Keratinocyte (primary cell): Measurements from ENCODE around the gene NGRN. TPM values are rescaled to one million over a fixed set of nuclear protein-coding genes. Genes with fewer than 3 reads are reported as not detected.

Experiments
- DNase-seq: peaks from one replicate; pipeline ENCODE4 v3.0.0-alpha.2; 2011; ENCODE audit warnings: low read depth, missing footprints, low spot score
- FAIRE-seq: peaks from 2 replicates; lab custom pipeline; 2011; peaks lifted over from hg19 to GRCh38; lab: Jason Lieb, UNC
- H2AFZ ChIP-seq: 2 replicates; pipeline ENCODE4 v1.6.0; 2012; ENCODE audit warnings: low read length, control low read depth, inconsistent platforms; ENCODE audit not compliant: control insufficient read depth
- H3K27ac ChIP-seq: 2 replicates; pipeline ENCODE4 v1.5.1; 2011; ENCODE audit warnings: low read length; ENCODE audit not compliant: control insufficient read depth, insufficient read depth
- H3K27me3 ChIP-seq: 3 replicates; pipeline ENCODE4 v1.6.0; 2011; ENCODE audit warnings: low read length; ENCODE audit not compliant: control insufficient read depth, insufficient read depth; ENCODE audit errors: extremely low read depth
- H3K36me3 ChIP-seq, 2 experiments: 2 replicates in 1 of 2; 3 replicates in 1 of 2; pipeline ENCODE4 v1.5.1; 2011; ENCODE audit warnings: low read length in 2 of 2, mild to moderate bottlenecking in 1 of 2; ENCODE audit not compliant: control insufficient read depth in 2 of 2, insufficient read depth in 2 of 2; ENCODE audit errors: extremely low read depth in 1 of 2
- H3K4me1 ChIP-seq: 3 replicates; pipeline ENCODE4 v1.5.1; 2011; ENCODE audit warnings: low read length; ENCODE audit not compliant: control insufficient read depth, insufficient read depth; ENCODE audit errors: extremely low read depth
- H3K4me2 ChIP-seq: 3 replicates; pipeline ENCODE4 v1.6.0; 2011; ENCODE audit warnings: low read depth, low read length; ENCODE audit not compliant: control insufficient read depth, insufficient read depth; ENCODE audit errors: extremely low read depth
- H3K4me3 ChIP-seq, 3 experiments: fragments of 200-600 bp in 1 of 3; sonication (generic) in 1 of 3; 2 replicates in 2 of 3; 3 replicates in 1 of 3; pipeline ENCODE4 v1.5.1; 2011 to 2016; ENCODE audit warnings: low read length in 3 of 3, mild to moderate bottlenecking in 3 of 3, control low read depth in 2 of 3, inconsistent platforms in 1 of 3, low read depth in 1 of 3, mixed read lengths in 1 of 3, mixed run types in 1 of 3, moderate library complexity in 1 of 3; ENCODE audit not compliant: control insufficient read depth in 2 of 3, insufficient read depth in 2 of 3; ENCODE audit errors: extremely low read depth in 1 of 3
- H3K79me2 ChIP-seq: 2 replicates; pipeline ENCODE4 v1.6.0; 2012; ENCODE audit warnings: low read length; ENCODE audit not compliant: control insufficient read depth, insufficient read depth
- H3K9ac ChIP-seq: 3 replicates; pipeline ENCODE4 v1.6.0; 2011; ENCODE audit warnings: low read length; ENCODE audit not compliant: control insufficient read depth, insufficient read depth; ENCODE audit errors: extremely low read depth
- H3K9me1 ChIP-seq: 3 replicates; pipeline ENCODE4 v1.6.0; 2011; ENCODE audit warnings: low read length; ENCODE audit not compliant: control insufficient read depth, insufficient read depth; ENCODE audit errors: extremely low read depth
- H3K9me3 ChIP-seq: 2 replicates; pipeline ENCODE4 v1.5.1; 2012; ENCODE audit warnings: low read depth, low read length; ENCODE audit not compliant: control insufficient read depth
- H4K20me1 ChIP-seq: 3 replicates; pipeline ENCODE4 v1.6.0; 2011; ENCODE audit warnings: low read length; ENCODE audit not compliant: control insufficient read depth, insufficient read depth; ENCODE audit errors: extremely low read depth
- CTCF ChIP-seq, 3 experiments: IDR thresholded peaks in 1 of 3; conservative IDR thresholded peaks in 1 of 3; optimal IDR thresholded peaks in 1 of 3; 2 replicates in 2 of 3; 3 replicates in 1 of 3; pipeline versions ENCODE3 to v1.5.1; 2011; ENCODE audit warnings: low read length in 3 of 3, mild to moderate bottlenecking in 3 of 3, moderate library complexity in 2 of 3, control low read depth in 1 of 3, inconsistent platforms in 1 of 3; ENCODE audit not compliant: insufficient read depth in 2 of 3; ENCODE audit errors: extremely low read depth in 1 of 3
- EZH2 ChIP-seq: IDR thresholded peaks from one replicate; pipeline ENCODE4 v1.6.1; 2012; ENCODE audit warnings: inconsistent platforms, mild to moderate bottlenecking, low read length, moderate library complexity
- dilution Hi-C: fragments of 300-500 bp; cut with MboI; formaldehyde crosslinking; loops from one replicate; pipeline ENCODE4 v1.7.0; 2020; ENCODE audit warnings: low sequenced_read_pairs; ENCODE audit not compliant: extremely low pct_ligation_motif_present
- polyA plus RNA-seq, 5 experiments: library from polyadenylated mRNA; depleted of rRNA in 3 of 5; stranded (reverse) in 3 of 5; stranded (forward) in 1 of 5; unstranded in 1 of 5; fragments of >200 nt; gene quantifications; 1 replicate in 1 of 5; 2 replicates in 3 of 5; 3 replicates in 1 of 5; pipeline versions ENCODE4 v1.2.1 to v1.2.3, GENCODE V29; 2011 to 2012; ENCODE audit warnings: missing spikeins in 2 of 5, low read depth in 1 of 5, low replicate concordance in 1 of 5

The NGRN gene
- polyA plus RNA-seq, 1 donor (not counting 4 experiments of a cell fraction or from before 2014, with no cell fraction given), result 54.9 TPM

- Histone ChIP-seq H3K36me3 (no peaks in the 10 kb centered on the region), H2AFZ (no peak overlapping the region), H3K9me1 (no peaks in the 10 kb centered on the region), H3K27ac (no peak overlapping the region), H3K27me3 (no peaks in the 10 kb centered on the region), H3K79me2 (no peaks in the 10 kb centered on the region), H3K4me3 (no peak overlapping the region), H4K20me1 (no peaks in the 10 kb centered on the region), H3K4me1 (no peaks in the 10 kb centered on the region), H3K9me3 (no peaks in the 10 kb centered on the region), H3K4me2 (no peak overlapping the region), H3K9ac (no peak overlapping the region)
- DNase-seq (no peak), FAIRE-seq (no peak)
- TF ChIP-seq CTCF (optimal IDR thresholded peaks at IDR 0.05 in 1 of 3, IDR thresholded peaks at IDR 0.05 in 1 of 3, conservative IDR thresholded peaks at IDR 0.05 in 1 of 3; ENCODE audit: extremely low read depth in 1 of 3, insufficient read depth in 2 of 3, low read length in 3 of 3) (no peak), EZH2 (no peak)
- dilution Hi-C loops, result no loop called here
These were observed 43.5 kb downstream of the NGRN start for GRCh38 chr15:90309020-90309419.

GRCh38 chr15:90315278-90315982 is 50.0 kb downstream of the NGRN start:
- no peak for FAIRE-seq
- dilution Hi-C loops, result no loop called here

More at GRCh38 chr15:90315278-90315982, 50.0 kb downstream of the NGRN start:
- TF ChIP-seq EZH2, result no peak
- no peak for TF ChIP-seq CTCF (optimal IDR thresholded peaks at IDR 0.05 in 1 of 3, IDR thresholded peaks at IDR 0.05 in 1 of 3, conservative IDR thresholded peaks at IDR 0.05 in 1 of 3; ENCODE audit: extremely low read depth in 1 of 3, insufficient read depth in 2 of 3, low read length in 3 of 3)
- H3K27me3 ChIP-seq, result no peaks in the 10 kb centered on the region
- peaks cover 18% of the 10 kb centered on the region for H3K4me1 ChIP-seq
- peak overlapping the region; percentile 47 for H3K27ac ChIP-seq
- no peak for DNase-seq
- H4K20me1 ChIP-seq, result no peaks in the 10 kb centered on the region
- H3K9me3 ChIP-seq, result no peaks in the 10 kb centered on the region
- no peaks in the 10 kb centered on the region for H3K79me2 ChIP-seq
- peak overlapping the region; percentile 37 for H2AFZ ChIP-seq
- peak overlapping the region; percentile 24 for H3K4me2 ChIP-seq
- H3K36me3 ChIP-seq, result no peaks in the 10 kb centered on the region
- no peaks in the 10 kb centered on the region for H3K9me1 ChIP-seq
- no peak overlapping the region for H3K4me3 ChIP-seq
- peak overlapping the region; percentile 9 for H3K9ac ChIP-seq
